Vagina (tissue), 2 donors: ENCODE measurements around the gene PSMF1. TPM values are rescaled to one million over a fixed set of nuclear protein-coding genes. Genes with fewer than 3 reads are reported as not detected.

Experiments
- DNase-seq, 2 donors: peaks; one replicate each; pipeline ENCODE4 v3.0.0-alpha.2; 2017; ENCODE audit errors: extremely low spot score in 2 of 2
- H3K27ac ChIP-seq: fragments of 200-600 bp; sonication (generic); one replicate; pipeline ENCODE4 v1.5.1; 2019
- H3K27me3 ChIP-seq: fragments of 200-600 bp; sonication (generic); one replicate; pipeline ENCODE4 v1.5.1; 2019
- H3K36me3 ChIP-seq, 2 donors: fragments of 200-600 bp; sonication (generic); one replicate each; pipeline ENCODE4 v1.5.1; 2017 to 2019
- H3K4me1 ChIP-seq: fragments of 200-600 bp; sonication (generic); one replicate; pipeline ENCODE4 v1.5.1; 2019
- H3K4me3 ChIP-seq, 2 donors: fragments of 200-600 bp; sonication (generic); 1 replicate in 1 of 2; 2 replicates in 1 of 2; pipeline ENCODE4 v1.5.1; 2016 to 2019
- H3K9me3 ChIP-seq: fragments of 200-600 bp; sonication (generic); one replicate; pipeline ENCODE4 v1.5.1; 2019
- POLR2A ChIP-seq, 2 donors: fragments of 450-650 bp; IDR thresholded peaks; one replicate each; pipeline ENCODE4 v1.6.1; 2017; ENCODE audit warnings: antibody characterized with exemption in 2 of 2, mild to moderate bottlenecking in 2 of 2, moderate library complexity in 2 of 2
- POLR2AphosphoS5 ChIP-seq, 2 donors: sonication (generic); formaldehyde crosslinking; IDR thresholded peaks; one replicate each; pipeline ENCODE4 v1.9.0; 2017; ENCODE audit warnings: antibody characterized with exemption in 2 of 2, mild to moderate bottlenecking in 2 of 2, low read depth in 1 of 2; ENCODE audit not compliant: insufficient read depth in 1 of 2
- intact Hi-C: fragments of 100-400 bp; cut with DNase I; formaldehyde crosslinking; loops from one replicate; pipeline ENCODE4 v1.15.1; 2023
- total RNA-seq: library from RNA; depleted of rRNA; stranded (reverse); fragments of >200 nt; gene quantifications from one replicate; pipeline ENCODE4 v1.2.3, GENCODE V29; 2016
- TF ChIP-seq, protein P1 (sequence below), 3 experiments: fragments of 450-650 bp in 2 of 3; fragments of 200-600 bp in 1 of 3; sonication (generic) in 1 of 3; IDR thresholded peaks; one replicate each; pipeline ENCODE4 v1.5.1; 2017 to 2019; ENCODE audit warnings: antibody characterized with exemption in 3 of 3, mild to moderate bottlenecking in 2 of 3, moderate library complexity in 2 of 3

Gene PSMF1
- total RNA-seq, 1 donor from 2014 or later: 52.8 TPM

DNA sequence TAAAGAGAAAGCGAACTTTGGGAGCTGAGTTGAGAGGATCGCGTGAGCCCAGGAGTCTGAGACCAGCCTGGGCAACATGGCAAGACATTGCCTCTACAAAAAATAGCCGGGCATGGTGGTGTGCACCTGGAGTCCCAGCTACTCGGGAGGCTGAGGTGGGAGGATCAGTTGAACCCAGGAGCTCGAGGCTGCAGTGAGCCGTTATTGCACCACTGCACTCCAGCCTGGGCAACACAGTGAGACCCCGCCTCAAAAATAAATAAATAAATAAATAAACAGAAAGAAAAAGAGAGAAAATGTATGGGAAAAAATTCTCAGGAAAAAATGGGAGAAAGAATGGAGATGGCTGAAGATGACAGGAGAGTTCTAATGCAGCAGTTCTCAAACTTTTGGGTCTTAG is 87.4 kb downstream of the PSMF1 start:
- Histone ChIP-seq H3K27ac (no peak overlapping the region), H3K9me3 (no peaks in the 10 kb centered on the region), H3K27me3 (no peaks in the 10 kb centered on the region), H3K4me1 (no peaks in the 10 kb centered on the region), H3K4me3 (no peak overlapping the region), H3K36me3 (no peaks in the 10 kb centered on the region)
- DNase-seq: peak; percentile 12 to 25
- intact Hi-C loops: loop anchor here (10.0 kb wide), 1 partner anchor 391 kb away; no protein-coding TSS in a partner anchor
- TF ChIP-seq, protein P1, sequence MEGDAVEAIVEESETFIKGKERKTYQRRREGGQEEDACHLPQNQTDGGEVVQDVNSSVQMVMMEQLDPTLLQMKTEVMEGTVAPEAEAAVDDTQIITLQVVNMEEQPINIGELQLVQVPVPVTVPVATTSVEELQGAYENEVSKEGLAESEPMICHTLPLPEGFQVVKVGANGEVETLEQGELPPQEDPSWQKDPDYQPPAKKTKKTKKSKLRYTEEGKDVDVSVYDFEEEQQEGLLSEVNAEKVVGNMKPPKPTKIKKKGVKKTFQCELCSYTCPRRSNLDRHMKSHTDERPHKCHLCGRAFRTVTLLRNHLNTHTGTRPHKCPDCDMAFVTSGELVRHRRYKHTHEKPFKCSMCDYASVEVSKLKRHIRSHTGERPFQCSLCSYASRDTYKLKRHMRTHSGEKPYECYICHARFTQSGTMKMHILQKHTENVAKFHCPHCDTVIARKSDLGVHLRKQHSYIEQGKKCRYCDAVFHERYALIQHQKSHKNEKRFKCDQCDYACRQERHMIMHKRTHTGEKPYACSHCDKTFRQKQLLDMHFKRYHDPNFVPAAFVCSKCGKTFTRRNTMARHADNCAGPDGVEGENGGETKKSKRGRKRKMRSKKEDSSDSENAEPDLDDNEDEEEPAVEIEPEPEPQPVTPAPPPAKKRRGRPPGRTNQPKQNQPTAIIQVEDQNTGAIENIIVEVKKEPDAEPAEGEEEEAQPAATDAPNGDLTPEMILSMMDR (IDR thresholded peaks at IDR 0.05): no peak
- TF ChIP-seq POLR2AphosphoS5 (IDR thresholded peaks at IDR 0.05; ENCODE audit: insufficient read depth in 1 of 2, low read depth in 1 of 2): no peak
- TF ChIP-seq POLR2A (IDR thresholded peaks at IDR 0.05): no peak

DNA sequence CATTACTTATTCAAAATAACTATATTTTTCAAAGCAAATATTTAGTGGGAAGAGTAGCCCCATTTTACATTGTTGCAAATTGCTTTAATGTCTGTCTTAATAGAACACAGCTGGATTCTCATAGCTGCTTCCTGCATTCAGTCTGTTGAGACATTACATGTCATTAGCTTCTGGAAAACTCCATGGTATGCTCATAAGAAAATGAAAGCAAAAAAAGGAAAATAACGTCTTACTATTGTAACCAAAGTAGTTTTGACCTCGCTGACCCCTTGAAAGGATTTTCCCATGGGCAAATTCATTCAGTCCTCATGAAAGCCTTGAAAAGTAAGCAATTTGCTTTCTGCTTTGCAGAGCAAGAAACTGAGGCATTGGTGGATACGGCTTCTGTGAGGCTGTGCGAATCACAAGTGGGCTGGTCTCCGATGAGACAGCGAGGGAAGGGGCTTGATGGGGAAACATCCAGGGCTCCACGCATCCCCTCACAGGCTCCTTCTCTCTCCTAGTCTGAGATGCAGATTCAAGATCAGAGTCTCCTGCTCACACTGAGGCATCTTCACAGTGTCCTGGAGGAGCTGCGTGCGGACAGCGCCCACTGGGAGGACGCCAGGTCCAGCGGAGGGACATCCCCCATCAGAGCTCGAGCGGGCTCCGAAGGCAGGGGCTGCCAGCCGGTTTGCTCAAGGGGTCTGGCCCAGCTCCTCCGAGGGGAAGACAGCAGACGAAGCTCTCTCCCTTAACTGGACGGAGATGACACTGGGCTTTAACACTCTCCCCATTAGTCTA is 88.2 kb downstream of the PSMF1 start:
- no peak for TF ChIP-seq POLR2A (IDR thresholded peaks at IDR 0.05)
- peak; percentile 60 to 72 for DNase-seq
- H3K4me1 ChIP-seq: no peaks in the 10 kb centered on the region
- no peaks in the 10 kb centered on the region for H3K27me3 ChIP-seq
- H3K36me3 ChIP-seq: no peaks in the 10 kb centered on the region
- no peak overlapping the region for H3K27ac ChIP-seq
- no peak overlapping the region for H3K4me3 ChIP-seq
- intact Hi-C loops: loop anchor here (10.0 kb wide), 1 partner anchor 392 kb away; no protein-coding TSS in a partner anchor
- no peaks in the 10 kb centered on the region for H3K9me3 ChIP-seq

DNA sequence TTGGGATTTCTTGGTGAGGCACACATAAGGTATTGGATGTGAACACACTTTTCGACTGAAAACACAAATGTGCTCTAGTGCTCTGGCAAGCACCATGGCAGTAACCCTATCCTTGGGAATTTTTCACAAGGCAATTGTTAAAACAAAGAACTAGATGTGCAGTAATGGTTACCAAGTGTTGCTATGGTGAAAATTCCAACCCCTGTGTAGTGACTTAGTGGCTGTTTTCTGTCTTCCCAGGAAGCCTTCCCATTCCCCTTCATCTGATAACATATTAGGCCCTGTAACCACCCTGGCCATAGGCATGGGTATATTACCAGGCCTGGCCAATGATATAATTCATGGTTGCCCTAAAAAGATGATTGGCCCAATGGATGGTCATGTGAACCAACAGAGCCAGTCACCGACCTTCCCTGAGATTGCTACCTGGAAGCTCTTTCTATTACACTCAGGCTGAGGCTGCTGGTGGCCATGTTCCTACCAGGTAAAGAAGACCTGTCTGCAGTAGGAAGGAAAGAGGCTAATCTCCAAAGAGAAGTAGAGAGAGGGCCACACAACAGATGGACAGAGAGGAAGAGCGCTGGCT is 89.0 kb downstream of the PSMF1 start:
- H3K4me1 ChIP-seq: no peaks in the 10 kb centered on the region
- H3K27ac ChIP-seq: no peak overlapping the region
- no peaks in the 10 kb centered on the region for H3K36me3 ChIP-seq
- intact Hi-C loops: loop anchor here (10.0 kb wide), 1 partner anchor 393 kb away; no protein-coding TSS in a partner anchor
- no peaks in the 10 kb centered on the region for H3K9me3 ChIP-seq
- no peak for TF ChIP-seq POLR2A (IDR thresholded peaks at IDR 0.05)
- TF ChIP-seq, protein P1 (IDR thresholded peaks at IDR 0.05): no peak
- no peak for TF ChIP-seq POLR2AphosphoS5 (IDR thresholded peaks at IDR 0.05; ENCODE audit: insufficient read depth in 1 of 2, low read depth in 1 of 2)
- DNase-seq: peak in 1 of 2 donors; percentile 32
- no peaks in the 10 kb centered on the region for H3K27me3 ChIP-seq
- H3K4me3 ChIP-seq: no peak overlapping the region

DNA sequence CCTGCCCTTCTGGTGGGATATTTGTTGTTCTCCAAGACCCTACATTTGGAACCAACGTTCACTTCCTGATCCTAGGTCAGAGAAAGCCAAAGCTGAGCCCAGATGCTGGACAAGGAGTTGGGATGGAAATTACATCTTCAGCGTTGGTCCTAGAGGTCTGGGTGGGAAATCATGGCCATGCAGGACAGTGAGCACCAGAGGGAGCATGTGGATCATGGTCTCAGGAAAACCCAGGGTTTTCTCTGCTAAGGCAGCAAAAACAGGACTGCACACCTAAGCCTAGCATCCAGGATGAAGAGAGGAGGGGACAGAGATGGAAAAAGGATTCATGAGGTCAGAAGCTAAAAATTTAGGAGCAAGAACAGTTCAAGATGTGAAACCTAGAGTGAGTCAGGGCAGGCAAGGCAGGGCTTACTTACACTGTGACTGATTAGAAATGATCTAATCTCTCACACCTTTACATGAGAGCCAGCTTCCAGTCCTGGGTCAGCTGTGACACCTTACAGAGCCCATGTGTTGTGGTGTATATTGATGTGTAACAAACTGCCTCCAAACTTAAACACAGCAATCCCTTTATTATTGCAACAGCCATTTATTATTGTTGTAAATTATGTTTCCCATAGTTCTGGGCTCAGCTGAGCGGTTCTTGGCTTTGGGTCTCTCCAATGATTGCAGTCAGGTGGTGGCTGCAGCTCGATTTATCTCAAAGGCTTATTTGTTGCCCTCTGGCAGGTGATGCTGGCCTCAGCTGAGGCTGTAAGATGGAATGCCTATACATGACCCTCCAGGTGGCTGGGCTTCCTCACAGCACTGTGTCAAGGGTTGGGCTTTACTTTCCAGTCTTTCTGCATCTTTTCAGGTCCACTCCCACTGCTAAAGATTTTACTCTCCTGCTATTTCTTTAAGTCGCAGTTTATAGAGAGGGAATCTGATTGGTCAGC is 91.3 kb downstream of the PSMF1 start:
- Histone ChIP-seq H3K4me3 (no peak overlapping the region), H3K9me3 (no peaks in the 10 kb centered on the region), H3K27ac (no peak overlapping the region), H3K4me1 (no peaks in the 10 kb centered on the region), H3K27me3 (no peaks in the 10 kb centered on the region), H3K36me3 (no peaks in the 10 kb centered on the region)
- TF ChIP-seq POLR2AphosphoS5 (IDR thresholded peaks at IDR 0.05; ENCODE audit: insufficient read depth in 1 of 2, low read depth in 1 of 2) (no peak), POLR2A (IDR thresholded peaks at IDR 0.05) (no peak)
- TF ChIP-seq, protein P1 (IDR thresholded peaks at IDR 0.05): no peak
- DNase-seq: peak in 1 of 2 donors; percentile 29
- intact Hi-C loops: loop anchor here (10.0 kb wide), 1 partner anchor 395 kb away; no protein-coding TSS in a partner anchor

DNA sequence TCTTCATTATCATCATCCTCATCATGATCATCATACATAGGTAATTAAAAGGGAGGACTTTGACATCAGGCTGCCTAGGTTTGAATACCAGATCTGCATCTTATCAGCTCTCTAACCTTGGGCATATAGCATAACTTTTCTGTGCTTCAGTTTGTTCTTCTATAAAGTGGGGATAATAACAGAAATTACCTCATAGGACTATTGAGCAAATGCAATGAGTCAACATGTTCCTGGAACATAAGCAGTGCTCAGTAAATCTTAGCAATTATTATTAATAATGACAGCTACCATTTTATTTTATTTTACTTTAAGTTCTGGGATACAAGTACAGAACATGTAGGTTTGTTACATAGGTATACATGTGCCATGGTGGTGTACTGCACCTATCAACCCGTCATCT is 92.1 kb downstream of the PSMF1 start:
- no peak overlapping the region for H3K4me3 ChIP-seq
- TF ChIP-seq, protein P1 (IDR thresholded peaks at IDR 0.05): no peak
- TF ChIP-seq POLR2A (IDR thresholded peaks at IDR 0.05): no peak
- no peak for TF ChIP-seq POLR2AphosphoS5 (IDR thresholded peaks at IDR 0.05; ENCODE audit: insufficient read depth in 1 of 2, low read depth in 1 of 2)
- DNase-seq: no peak
- H3K27ac ChIP-seq: no peak overlapping the region
- no peaks in the 10 kb centered on the region for H3K27me3 ChIP-seq
- H3K9me3 ChIP-seq: no peaks in the 10 kb centered on the region
- intact Hi-C loops: no loop called here
- no peaks in the 10 kb centered on the region for H3K36me3 ChIP-seq
- no peaks in the 10 kb centered on the region for H3K4me1 ChIP-seq
